Cardiac fibroblast (primary cell): ENCODE data around the gene FRS2.

Experiments used
- DNase-seq, 2 donors: peaks; one replicate each; pipeline versions ENCODE4 v3.0.0 to v3.0.0-alpha.2; 2010; ENCODE audit warnings: low read depth in 2 of 2
- H3K4me3 ChIP-seq, 2 donors: replicated peaks in 1 of 2; 1 replicate in 1 of 2; 2 replicates in 1 of 2; pipeline ENCODE4 v1.5.1; 2011; ENCODE audit warnings: low read depth in 2 of 2, low read length in 2 of 2, mild to moderate bottlenecking in 2 of 2, moderate library complexity in 1 of 2
- CTCF ChIP-seq: IDR thresholded peaks from one replicate; pipeline ENCODE4 v1.5.1; 2011; ENCODE audit warnings: low read depth, mild to moderate bottlenecking, low read length, inconsistent platforms

Gene FRS2

GRCh38 chr12:69471076-69471430 lies 865 bp downstream of the FRS2 start:
- peak overlapping the region; percentile 80 to 94 for H3K4me3 ChIP-seq
- no peak for DNase-seq
- TF ChIP-seq CTCF = no peak

DNA sequence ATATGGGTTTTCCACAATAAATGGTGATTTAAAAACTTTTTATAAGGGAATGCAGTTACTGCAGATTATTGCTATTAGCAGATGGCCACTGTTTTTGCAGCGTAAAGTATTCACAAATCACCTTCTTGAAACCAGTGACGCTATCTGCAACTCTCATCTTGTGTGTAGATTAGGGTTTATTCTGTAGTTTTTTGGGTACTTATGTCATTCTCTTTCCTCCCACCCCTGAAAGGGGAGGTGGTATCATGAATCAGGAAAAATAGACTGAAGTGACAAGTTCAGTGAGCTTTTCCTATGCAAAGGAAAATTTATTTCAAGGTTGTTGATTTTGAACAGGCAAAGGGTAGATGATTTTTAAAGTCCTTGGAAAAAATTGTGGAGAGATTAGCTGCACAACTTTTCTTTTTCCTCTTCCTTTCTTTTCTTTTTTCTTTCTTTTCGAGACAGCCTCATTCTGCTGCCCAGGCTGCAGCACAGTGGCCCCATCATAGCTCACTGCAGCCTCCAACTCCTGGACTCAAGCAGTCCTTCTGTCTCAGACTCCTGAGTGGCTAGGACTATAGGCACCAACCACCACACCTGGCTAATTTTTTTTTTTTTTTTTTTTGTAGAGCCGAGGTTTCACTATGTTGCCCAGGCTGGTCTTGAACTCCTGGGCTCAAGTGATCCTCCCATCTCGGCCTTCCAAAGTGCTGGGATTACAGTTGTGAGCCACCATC lies 1.6 kb downstream of the FRS2 start:
- peak overlapping the region; percentile 80 to 94 for H3K4me3 ChIP-seq
- no peak for TF ChIP-seq CTCF
- no peak for DNase-seq

- H3K4me3 ChIP-seq = no peak overlapping the region
- TF ChIP-seq CTCF = no peak
- no peak for DNase-seq
Measured at GRCh38 chr12:69473262-69473661, 3.1 kb downstream of the FRS2 start.

DNA sequence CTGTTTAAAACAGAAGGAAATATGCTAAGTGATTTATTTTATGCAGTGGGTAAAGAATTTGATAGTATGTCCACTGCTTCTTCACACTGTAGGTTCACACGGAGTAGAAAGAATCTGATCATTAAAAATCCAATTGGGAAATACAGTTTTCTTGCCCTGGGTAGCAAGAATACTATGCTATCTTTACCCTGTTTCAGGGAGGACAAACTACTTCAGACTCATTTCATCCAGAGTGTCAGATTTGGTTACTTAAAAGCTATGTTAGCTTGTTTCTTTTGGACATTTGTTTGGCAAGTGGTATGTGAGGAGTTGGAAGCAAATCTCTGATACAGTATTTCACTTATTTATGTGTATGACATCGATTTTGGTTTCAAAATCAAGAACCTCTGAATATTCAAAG lies 4.3 kb downstream of the FRS2 start:
- peak in 1 of 2 donors; percentile 41 for DNase-seq
- no peak for TF ChIP-seq CTCF
- no peak overlapping the region for H3K4me3 ChIP-seq

DNA sequence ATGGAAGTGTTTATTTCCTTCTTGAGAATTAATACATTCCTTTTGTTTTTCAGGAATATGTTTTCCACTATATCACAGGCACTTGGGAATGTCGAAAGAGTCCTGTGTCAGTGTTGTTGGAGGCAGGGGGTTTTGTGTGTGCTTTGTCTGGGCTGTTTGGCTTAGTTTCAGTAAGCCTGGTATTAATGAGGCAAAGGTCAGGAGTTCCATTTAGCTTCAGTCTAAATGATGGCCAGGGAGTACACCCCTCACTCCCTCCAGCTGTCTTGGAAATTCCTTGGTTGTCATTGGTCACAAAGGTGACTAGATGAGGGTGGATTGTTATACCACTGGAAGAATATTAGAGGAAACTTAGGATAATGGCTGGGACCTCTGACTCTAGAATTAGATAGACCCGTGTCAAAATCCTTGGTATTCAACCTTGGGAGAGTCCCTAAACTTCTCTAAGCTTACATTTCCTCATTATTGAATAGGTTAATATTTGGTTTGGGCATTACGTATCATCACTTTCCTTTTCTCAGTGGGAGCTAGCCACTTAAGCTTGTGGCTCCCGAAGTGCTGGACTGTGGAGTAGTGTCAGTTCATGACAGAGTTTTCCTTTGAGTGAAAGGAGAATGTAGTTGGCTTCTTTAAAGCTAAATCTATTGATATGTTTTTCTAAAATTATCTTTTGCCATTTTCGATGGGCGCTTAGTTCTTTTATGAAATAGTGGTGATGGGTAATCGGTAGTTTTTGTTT lies 5.2 kb downstream of the FRS2 start:
- no peak for TF ChIP-seq CTCF
- no peak overlapping the region for H3K4me3 ChIP-seq
- peak; percentile 49 to 82 for DNase-seq

DNA sequence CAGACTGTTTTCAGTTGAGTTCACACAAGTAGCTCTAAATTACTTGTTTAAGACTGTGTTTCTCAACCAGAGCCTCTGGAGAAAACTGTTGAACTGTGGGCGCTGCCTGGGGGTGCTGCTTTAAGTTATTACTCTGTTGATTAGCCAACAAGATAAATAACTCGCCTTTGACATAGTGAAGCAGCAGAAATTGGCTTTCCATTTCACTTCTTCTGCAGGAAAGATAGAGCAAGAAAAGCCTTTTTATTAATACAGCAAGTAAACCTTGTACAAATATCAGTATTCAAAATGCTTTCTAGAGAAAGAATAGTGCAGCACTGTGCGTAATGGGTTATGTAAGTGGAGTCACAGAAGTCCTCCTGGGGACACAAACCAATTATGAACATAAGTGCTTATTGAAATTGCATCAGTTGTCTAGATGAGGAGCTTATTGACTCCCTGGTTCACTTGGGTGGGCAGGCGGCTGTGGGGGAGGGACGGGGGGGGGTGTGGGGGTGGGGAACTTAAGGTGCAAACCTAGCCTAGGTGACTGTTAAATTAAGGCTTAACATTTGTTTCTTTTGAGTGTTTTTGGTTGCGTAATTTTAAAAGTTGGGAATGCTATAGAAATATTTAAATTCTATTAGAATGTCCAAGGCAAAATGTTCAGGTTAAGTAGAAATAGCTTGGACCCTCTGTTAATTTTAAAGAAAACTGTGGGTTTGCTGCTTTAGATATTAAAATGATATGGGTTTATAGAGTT lies 6.3 kb downstream of the FRS2 start:
- H3K4me3 ChIP-seq = no peak overlapping the region
- no peak for TF ChIP-seq CTCF
- peak in 1 of 2 donors; percentile 41 for DNase-seq
